Stomach (tissue), 4 donors: ENCODE results near the gene PPM1E.

Experiments
- CTCF ChIP-seq, 7 experiments: fragments of 450-650 bp in 4 of 7; fragments of 200-600 bp in 3 of 7; sonication (generic) in 3 of 7; IDR thresholded peaks; one replicate each; pipeline ENCODE4 v1.5.1; 2016 to 2019; ENCODE audit warnings: antibody characterized with exemption in 7 of 7, control low read depth in 2 of 7, mild to moderate bottlenecking in 1 of 7
- EP300 ChIP-seq: sonication (generic); formaldehyde crosslinking; IDR thresholded peaks from one replicate; pipeline ENCODE4 v1.6.1; 2017; ENCODE audit warnings: antibody characterized with exemption
- POLR2A ChIP-seq, 4 donors: fragments of 450-650 bp; IDR thresholded peaks; one replicate each; pipeline ENCODE4 v1.6.1; 2016; ENCODE audit warnings: antibody characterized with exemption in 4 of 4, control low read depth in 2 of 4, mild to moderate bottlenecking in 1 of 4, moderate library complexity in 1 of 4
- POLR2AphosphoS5 ChIP-seq, 3 donors: sonication (generic); formaldehyde crosslinking; IDR thresholded peaks; one replicate each; pipeline ENCODE4 v1.6.1; 2016; ENCODE audit warnings: antibody characterized with exemption in 3 of 3

DNA sequence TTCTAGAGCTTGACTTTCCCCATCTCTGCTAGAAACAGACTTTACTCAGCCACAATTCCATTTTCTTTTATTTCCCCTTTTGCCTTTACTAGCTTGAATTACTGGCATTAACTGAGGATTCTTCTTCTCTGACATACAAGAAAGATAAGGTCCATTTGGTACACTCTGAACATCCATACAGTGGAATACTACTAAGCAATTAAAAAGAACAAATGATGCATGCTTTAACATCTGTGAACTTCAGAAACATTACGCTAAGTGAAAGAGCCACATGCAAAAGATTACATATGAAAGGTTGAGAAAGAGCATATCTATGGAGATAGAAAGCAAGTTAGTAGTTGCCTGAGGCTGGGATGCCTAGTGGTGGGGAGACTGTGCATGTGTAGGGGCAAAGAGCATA, 130.9 kb downstream of the PPM1E start:
- TF ChIP-seq CTCF (IDR thresholded peaks at IDR 0.05) (no peak), POLR2A (IDR thresholded peaks at IDR 0.05) (no peak), POLR2AphosphoS5 (IDR thresholded peaks at IDR 0.05) (no peak), EP300 (no peak)
